GM18520 (cell line): ENCODE results near the gene SLC2A13.
"Not testable (repeated sequence)": the region's sequence is repeated elsewhere in the genome, so short reads cannot be mapped to it uniquely, and the experiment has no call there.

Experiments
- ATAC-seq: cut with Tn5 transposase; IDR thresholded peaks from one replicate; pipeline ENCODE4 v1.9.1; 2021; ENCODE audit not compliant: unreplicated experiment

Gene SLC2A13

GRCh38 chr12:40106202-40106533 is 287 bp upstream of the SLC2A13 start:
- ATAC-seq: no peak

GRCh38 chr12:40105265-40105514 is 691 bp downstream of the SLC2A13 start:
- ATAC-seq: peak; percentile 25

DNA sequence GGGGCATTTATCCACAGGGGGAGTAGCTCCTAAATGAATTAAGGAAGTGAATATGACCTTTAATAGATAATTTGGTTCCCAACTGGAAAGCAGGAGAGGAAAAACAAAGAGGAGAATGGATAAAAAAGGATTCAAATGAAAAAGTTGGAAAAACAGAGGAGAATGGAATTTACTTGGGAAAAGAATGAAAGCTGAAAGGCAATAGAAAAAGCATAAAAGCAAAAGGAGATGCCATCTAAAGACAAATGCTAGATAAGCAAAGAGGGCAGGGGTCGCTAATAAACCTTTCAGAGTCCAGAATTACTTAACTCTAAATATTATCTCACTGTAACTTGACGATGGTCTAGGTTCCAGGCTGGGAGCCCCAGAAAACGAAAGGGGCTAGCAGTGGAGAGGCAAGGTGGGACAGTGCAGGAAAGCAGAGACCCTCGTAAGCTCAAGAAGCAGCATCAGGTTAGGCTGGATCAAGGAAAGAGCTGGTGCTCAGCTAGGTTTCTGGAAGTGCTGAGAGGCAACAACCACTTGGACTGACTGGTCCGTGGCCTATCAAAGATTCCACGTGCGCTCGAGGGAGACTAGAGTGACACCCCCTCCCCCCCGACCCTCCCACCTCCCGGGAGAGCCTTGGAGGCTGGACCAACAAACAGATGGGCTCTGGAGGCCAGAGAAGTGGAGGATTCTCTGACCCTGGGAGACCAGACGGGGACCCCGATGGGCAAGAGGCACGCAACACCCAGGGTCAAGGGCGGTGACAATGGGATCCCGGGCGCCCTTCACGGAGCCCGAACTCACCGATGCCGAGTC is 1.2 kb downstream of the SLC2A13 start:
- no peak for ATAC-seq

GRCh38 chr12:40103043-40103442 is 2.8 kb downstream of the SLC2A13 start:
- no peak for ATAC-seq

DNA sequence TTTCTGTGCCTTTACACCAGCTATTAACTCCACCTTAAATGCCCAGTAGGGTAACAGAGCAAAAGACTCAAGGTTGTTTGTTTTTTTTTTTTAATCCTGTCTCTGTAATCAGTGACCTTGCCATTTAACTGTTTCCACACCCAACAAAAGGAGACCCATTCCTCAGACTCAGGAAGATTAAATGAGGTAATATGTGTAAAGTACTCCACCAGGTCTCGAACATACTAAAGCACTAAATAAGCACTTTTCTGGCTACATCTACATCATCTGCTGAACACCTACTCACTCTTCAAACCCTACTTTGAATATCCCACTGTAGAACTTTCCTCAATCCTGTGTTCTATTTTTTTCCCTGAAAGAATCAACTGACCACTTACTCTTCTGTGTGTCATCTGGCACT is 4.1 kb downstream of the SLC2A13 start:
- ATAC-seq: no peak

DNA sequence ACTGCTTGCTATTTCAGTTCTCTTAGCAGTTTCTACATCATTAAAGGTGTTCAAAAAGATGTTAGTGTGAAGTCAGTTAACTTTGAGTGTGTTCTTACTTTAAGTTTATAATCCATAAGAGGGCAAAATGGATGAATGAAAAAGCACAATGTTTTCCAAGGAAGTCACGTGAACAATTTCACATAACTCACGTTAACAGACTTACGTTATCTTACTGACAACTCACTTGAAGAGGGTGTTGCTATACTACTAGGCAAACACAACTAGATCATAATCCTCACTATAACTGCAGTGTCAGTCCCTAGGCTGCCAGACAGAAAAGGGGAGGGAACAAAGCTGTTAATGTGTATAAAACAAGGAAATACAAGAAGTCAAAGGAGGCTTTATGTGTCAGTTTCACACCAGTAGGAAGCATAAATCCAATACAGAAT is 6.4 kb downstream of the SLC2A13 start:
- no peak for ATAC-seq

DNA sequence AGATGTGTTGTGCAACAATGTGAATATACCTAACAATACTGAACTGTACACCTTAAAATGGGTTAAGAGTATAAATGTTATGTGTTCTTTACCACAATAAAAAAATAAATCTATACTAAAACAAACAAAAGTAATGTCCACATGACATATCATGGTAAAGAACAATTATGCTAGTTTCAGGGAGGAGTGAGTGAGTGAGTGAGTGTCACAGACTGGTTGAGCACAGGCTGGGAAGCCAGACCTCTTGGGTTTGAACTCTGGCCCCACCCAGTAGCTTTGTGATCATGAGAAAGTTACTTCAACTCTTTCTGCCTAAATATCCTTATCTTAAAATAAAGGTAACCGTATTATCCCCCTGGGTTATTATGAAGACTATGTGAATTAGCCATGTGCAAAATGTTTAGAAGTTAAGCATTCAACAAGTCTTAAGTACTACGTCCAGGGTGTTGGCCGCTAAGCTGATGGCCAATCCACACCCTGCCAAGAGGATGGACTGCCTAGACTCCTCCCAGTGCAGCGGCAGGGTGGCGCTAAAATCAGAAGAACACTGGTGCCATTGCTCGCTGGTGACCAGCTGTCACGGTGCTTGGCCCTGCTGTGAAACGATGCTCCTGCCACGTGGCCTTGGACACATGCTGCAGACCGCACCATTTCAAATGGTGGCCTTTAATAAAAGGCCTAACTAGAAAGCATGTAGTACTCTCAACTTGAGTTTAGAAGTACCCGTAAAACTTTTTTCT is 7.3 kb downstream of the SLC2A13 start:
- ATAC-seq: no peak

GRCh38 chr12:40093512-40093911 is 12.4 kb downstream of the SLC2A13 start:
- no peak for ATAC-seq

DNA sequence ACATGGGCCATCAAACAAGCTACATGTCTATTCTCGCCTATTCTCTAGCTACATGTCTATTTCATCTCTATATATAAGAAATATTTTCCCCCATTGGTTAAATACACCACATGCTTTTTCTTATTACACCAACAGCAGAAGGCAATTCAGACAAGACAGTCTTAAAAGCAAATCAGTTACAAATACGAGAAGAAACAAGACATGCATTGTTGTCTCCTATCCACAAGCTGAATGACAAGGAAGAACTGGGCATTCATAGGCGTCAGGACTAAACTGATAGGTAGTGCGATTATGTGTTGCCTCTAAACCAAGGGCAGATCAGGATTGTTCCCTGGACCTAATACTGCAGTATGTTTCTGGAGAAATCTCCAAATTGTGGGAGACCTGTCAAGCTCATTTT is 19.4 kb downstream of the SLC2A13 start:
- ATAC-seq: no peak

DNA sequence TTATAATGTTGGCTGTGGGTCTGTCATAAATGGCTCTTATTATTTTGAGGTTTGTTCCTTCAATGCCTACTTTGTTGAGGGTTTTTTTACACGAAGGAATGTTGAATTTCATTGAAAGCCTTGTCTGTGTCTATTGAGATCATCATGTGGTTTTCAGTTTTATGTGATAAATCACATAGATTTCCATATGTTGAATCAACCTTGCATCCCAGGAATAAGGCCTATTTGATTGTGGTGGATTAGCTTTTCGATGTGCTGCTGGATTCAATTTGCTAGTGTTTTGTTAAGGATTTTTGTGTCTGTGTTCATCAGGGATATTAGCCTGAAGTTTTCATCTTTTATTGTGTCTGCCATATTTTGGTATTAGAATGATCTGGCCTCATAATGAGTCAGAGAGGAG is 27.6 kb downstream of the SLC2A13 start:
- ATAC-seq: no peak

DNA sequence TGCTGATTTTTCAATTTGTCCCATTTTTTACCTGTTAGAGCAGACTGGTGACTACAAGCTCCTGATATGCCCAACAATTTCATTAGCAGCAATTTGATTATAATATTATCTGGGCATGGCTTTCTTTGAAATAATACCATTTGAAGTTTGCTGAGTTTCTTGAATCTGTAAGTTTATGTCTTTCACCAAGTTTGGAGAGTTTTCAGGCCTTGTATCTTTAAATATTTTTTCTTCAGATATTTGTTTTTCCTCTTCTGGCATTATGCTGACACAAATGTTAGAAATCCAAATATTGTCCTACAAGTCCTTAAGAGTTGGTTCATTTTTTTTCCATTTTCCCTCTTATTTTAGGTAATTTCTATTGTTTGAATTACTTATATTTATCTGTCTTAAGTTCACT is 30.4 kb downstream of the SLC2A13 start:
- no peak for ATAC-seq

- ATAC-seq: no peak
These were observed 37.5 kb downstream of the SLC2A13 start for GRCh38 chr12:40068416-40068815.

DNA sequence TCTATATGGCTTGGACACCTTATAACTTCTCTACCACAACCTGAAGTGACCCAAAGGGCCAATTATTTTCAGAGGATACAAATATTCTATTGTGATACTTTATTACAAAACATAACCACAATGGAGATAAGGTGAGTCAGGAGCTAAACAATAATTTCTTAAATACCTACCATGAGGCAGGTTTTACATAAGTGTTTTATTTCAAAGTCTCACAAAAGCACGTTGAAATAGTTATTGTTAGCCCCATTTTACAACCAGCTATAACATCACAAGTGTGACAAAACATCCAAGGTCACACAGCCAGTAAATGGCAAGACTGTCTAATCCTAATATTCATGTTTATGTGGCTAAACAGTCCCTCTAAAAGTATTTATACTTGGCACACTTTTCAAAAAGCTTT is 40.2 kb downstream of the SLC2A13 start:
- no peak for ATAC-seq

DNA sequence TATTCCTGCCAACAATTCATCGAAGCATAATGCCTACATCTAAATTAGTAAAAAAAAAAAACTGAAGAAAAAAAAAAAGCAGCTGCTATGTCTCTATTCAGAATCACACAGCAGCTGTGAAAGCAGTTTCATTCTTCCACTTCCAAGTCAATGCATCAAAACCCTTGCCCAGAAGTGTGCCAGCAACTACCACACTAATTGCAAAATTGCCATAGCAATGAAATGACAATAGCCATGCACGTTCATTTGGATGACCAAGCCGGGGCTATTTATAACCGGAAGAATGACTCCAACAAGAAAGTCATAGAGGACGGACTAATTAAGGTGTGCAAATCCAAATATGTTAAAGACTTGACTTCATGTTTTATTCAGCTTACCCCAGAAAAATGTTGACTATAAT is 42.5 kb downstream of the SLC2A13 start:
- no peak for ATAC-seq

GRCh38 chr12:40058721-40059190 is 47.1 kb downstream of the SLC2A13 start:
- no peak for ATAC-seq

- no peak for ATAC-seq
These were observed 49.5 kb downstream of the SLC2A13 start for GRCh38 chr12:40056373-40056772.

- ATAC-seq: no peak
These were observed 50.1 kb downstream of the SLC2A13 start for GRCh38 chr12:40055776-40056175.

DNA sequence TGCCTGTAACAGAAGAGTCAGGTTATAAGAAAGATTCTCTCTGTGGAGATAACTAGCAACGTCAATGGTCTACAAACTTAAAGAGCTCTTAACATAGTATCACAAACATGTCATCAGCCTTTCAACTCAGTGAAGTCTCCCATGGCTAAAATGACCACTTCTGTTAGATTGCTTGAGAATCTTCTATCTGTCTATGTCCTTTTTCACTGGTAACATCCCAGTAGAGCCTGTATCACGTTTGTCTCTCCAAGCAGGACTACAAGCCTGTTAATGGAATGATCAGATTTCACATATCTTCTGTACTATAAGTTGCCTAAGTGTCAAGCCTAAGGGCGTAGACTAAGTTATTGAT is 50.7 kb downstream of the SLC2A13 start:
- no peak for ATAC-seq

- no peak for ATAC-seq
These were observed 51.2 kb downstream of the SLC2A13 start for GRCh38 chr12:40054555-40055227.

- no peak for ATAC-seq
These were observed 56.6 kb downstream of the SLC2A13 start for GRCh38 chr12:40049268-40049667.

DNA sequence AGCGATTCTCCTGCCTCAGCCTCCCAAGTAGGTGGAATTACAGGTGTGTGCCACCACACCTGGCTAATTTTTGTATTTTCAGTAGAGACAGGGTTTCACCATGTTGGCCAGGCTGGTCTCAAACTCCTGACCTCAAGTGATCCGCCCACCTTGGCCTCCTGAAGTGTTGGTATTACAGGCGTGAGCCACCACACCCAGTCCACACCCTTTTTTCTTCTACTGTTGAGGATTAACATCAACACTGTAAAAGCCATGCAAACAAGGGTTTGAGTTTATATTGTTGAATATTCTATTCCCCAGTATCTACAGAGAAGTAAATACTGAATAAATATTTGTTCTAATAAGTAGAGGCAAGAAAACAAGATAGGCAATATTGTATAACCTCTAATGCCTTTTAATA is 58.9 kb downstream of the SLC2A13 start:
- ATAC-seq: not testable (repeated sequence)

DNA sequence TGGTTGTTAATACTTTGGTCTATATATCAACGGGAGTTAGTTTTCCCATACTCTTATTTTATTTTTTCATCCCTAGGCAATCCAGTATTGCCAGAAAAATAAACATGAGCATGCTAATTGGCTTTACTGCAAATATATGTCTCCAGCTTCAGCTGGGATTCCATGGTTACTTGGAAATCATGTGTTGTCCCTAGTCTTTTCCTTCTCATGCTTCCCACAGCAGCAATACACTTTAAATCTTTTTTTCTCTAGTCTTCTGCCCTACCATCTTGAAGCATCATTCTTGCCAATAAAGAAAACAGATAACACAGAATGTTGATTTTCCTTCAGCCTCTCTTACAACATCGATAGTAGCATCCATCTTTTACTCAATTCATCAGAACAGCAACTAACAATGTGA is 60.2 kb downstream of the SLC2A13 start:
- no peak for ATAC-seq
